ENCODE data around the gene PNPLA6. TPM values are rescaled to one million over a fixed set of nuclear protein-coding genes. Genes with fewer than 3 reads are reported as not detected.

Gene PNPLA6
- total and polyA plus RNA-seq, 2 of the 4 experiments (the other 2 are of a cell fraction): 17.9 to 52.7 TPM

DNA sequence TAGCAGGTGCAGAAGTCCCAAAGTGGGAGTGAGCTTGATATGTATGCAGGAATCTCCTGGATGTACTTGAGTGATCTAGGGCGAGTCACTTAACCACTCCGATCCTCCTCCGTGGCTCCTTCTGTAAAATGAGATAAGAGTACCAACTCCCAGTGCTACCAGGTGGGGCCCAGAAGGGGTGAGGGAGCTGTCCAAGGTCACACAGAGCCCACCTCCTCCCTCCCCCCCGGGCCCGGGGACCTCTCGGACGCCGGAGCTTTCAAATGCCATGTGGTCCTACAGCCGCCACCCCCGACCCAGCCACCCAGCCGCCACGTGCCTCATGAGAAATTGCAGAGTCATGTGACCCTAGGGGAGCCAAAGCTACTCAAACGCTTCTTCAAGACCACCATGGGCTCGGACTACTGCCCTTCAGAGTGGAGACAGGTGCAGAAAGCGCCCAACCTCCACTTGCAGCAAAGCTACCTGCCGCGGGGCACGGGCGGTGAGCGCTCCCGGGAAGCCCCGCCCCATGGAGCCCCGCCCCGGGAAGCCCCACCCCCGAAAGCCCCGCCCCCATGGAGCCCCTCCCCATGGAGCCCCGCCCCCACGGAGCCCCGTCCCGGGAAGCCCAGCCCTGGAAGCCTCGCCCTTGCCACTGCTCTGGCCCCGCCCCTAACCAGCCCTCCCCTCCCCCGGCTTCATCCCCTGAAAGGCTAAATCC is 29.7 kb upstream of the PNPLA6 start:
- Histone ChIP-seq H3K4me2 (ENCODE audit: low read depth, low read length) (no peak overlapping the region), H2AK9ac (replicated peaks; ENCODE audit: low read depth, low read length, poor library complexity) (no peak overlapping the region), H2BK5ac (ENCODE audit: low read depth, low read length, poor library complexity, severe bottlenecking) (no peak overlapping the region), H2AK5ac (ENCODE audit: low read depth, low read length) (no peak overlapping the region), H3K56ac (ENCODE audit: extremely low read depth, insufficient read depth, low read length) (no peak overlapping the region), H2BK120ac (ENCODE audit: low read depth, low read length) (no peak overlapping the region), H3K9me1 (ENCODE audit: insufficient read depth, low read length) (no peaks in the 10 kb centered on the region), H3K9ac (ENCODE audit: low read depth, low read length) (no peak overlapping the region), H2BK15ac (ENCODE audit: low read depth, low read length) (no peak overlapping the region), H4K91ac (ENCODE audit: insufficient read depth, low read depth, low read length) (no peak overlapping the region), H3K27ac (ENCODE audit: insufficient read depth, low read length) (no peak overlapping the region), H3K27me3 (ENCODE audit: control insufficient read depth, insufficient read depth, low read length) (peaks cover 18% of the 10 kb centered on the region), H3K14ac (replicated peaks; ENCODE audit: low read depth, low read length) (no peak overlapping the region), H4K5ac (ENCODE audit: low read depth, low read length) (no peak overlapping the region), H3K36me3 (ENCODE audit: control insufficient read depth, insufficient read depth, low read length) (no peaks in the 10 kb centered on the region), H3K4me3 (ENCODE audit: insufficient read depth, low read depth, low read length) (no peak overlapping the region), H3K9me3 (ENCODE audit: control insufficient read depth, insufficient read depth, low read length) (no peaks in the 10 kb centered on the region), H2AFZ (replicated peaks; ENCODE audit: low read length, poor library complexity) (peak overlapping the region; percentile 78), H3K79me1 (ENCODE audit: low read depth in 1 of 2, low read length in 2 of 2) (no peaks in the 10 kb centered on the region), H3K4ac (ENCODE audit: low read depth, low read length) (no peak overlapping the region), H3K23ac (ENCODE audit: low read depth, low read length) (no peak overlapping the region), H4K8ac (ENCODE audit: low read depth in 2 of 2, low read length in 2 of 2) (no peak overlapping the region), H3K18ac (ENCODE audit: low read depth, low read length) (no peak overlapping the region), H2BK20ac (ENCODE audit: low read depth, low read length) (no peak overlapping the region), H4K20me1 (ENCODE audit: insufficient read depth, low read length) (no peaks in the 10 kb centered on the region), H3K4me1 (ENCODE audit: control insufficient read depth, insufficient read depth, low read length) (peaks cover 3% of the 10 kb centered on the region; the same call in 1 of the 2 replicates)
- intact Hi-C loops (cut with micrococcal nuclease) (no loop called here), in situ Hi-C loops (cut with MboI; ENCODE audit: low sequenced_read_pairs) (no loop called here), dilution Hi-C loops (cut with HindIII; ENCODE audit: low sequenced_read_pairs, unreplicated experiment) (no loop called here)
- POLR2A ChIA-PET (ENCODE audit: unreplicated experiment): interaction anchor here (0.6 kb wide), 1 partner anchor 415 kb away, joined by 3 read pairs; no protein-coding TSS in a partner anchor
- 0% methylated on average over 7 of the region's 33 CpGs; no CpG with 5 or more reads in 1 of the 2 experiments for WGBS, 2 experiments (ENCODE audit: extremely low coverage in 2 of 2, insufficient read length in 1 of 2)
- DNase-seq: no peak
- peak; percentile 21 for ATAC-seq (ENCODE audit: low read depth)
- no TSS peak for BruUV-seq (replicated peaks)
- CTCF ChIA-PET: interaction anchor here (1.0 kb wide), 1 partner anchor 9 kb away, joined by 6 read pairs; a partner anchor contains a TSS
- no peak for TF ChIP-seq FOS (IDR thresholded peaks at IDR 0.05; ENCODE audit: low read depth, low read length)
- TF ChIP-seq, protein P1, sequence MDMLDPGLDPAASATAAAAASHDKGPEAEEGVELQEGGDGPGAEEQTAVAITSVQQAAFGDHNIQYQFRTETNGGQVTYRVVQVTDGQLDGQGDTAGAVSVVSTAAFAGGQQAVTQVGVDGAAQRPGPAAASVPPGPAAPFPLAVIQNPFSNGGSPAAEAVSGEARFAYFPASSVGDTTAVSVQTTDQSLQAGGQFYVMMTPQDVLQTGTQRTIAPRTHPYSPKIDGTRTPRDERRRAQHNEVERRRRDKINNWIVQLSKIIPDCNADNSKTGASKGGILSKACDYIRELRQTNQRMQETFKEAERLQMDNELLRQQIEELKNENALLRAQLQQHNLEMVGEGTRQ (IDR thresholded peaks at IDR 0.05; ENCODE audit: low read depth, low read length): peak; percentile 59
